Eye (tissue), 1 donor: Measurements from ENCODE around the gene PCDHB3.
"Not testable (repeated sequence)": the region's sequence is repeated elsewhere in the genome, so short reads cannot be mapped to it uniquely, and the experiment has no call there.

Experiments used
- DNase-seq: peaks from one replicate; pipeline ENCODE4 v3.0.0-alpha.2; 2015

PCDHB3 gene

GRCh38 chr5:141137346-141137745 lies 37.1 kb downstream of the PCDHB3 start:
- not testable (repeated sequence) for DNase-seq

- peak; percentile 38 for DNase-seq
Measured at GRCh38 chr5:141149812-141150211, 49.5 kb downstream of the PCDHB3 start, which contains the start of gene PCDHB6. TSS of gene PCDHB6 (plus strand) at chr5:141150057. CDS start at chr5:141150258, 201 bp downstream.

GRCh38 chr5:141150224-141150992 lies 50.1 kb downstream of the PCDHB3 start:
- no peak for DNase-seq

- DNase-seq, result no peak
Measured at GRCh38 chr5:141150993-141151325, 50.7 kb downstream of the PCDHB3 start.

- DNase-seq, result not testable (repeated sequence)
Measured at GRCh38 chr5:141151632-141152031, 51.4 kb downstream of the PCDHB3 start.

GRCh38 chr5:141152096-141152495 lies 51.8 kb downstream of the PCDHB3 start:
- DNase-seq, result not testable (repeated sequence)
